ENCODE results near the gene CGB2.

DNA sequence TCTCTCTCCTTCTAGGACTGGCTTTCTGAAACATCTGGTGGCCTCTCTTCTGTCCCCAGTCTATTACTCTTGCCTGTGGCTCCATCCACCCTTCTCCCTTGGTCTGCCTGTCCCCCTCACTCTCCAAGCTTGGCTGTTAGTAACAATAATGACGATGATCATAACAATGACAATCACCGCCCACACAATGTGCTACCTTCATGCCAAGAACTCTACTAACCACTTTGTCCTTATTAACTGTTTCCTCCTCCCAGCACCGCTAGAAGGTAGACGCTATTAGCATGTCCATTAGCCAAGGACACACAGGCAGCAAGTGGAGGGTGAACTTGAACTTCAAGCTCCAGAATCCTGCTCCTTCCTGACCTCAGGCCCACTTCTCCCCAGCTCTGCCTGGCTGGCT, 41.3 kb upstream of the CGB2 start:
- TF ChIP-seq GATA2 (IDR thresholded peaks at IDR 0.05; ENCODE audit: low read depth, low read length) (no peak), GATA3 (IDR thresholded peaks at IDR 0.05; ENCODE audit: low read depth, low read length) (no peak)

Data from SH-SY5Y (cell line).